Fibroblast of pulmonary artery (primary cell): ENCODE results near the gene KIF2A.

Experiments
- DNase-seq: peaks from one replicate; pipeline ENCODE4 v3.0.0-alpha.2; 2010; ENCODE audit warnings: low read depth
- H3K4me3 ChIP-seq: replicated peaks from 2 replicates; pipeline ENCODE4 v1.5.1; 2011; ENCODE audit warnings: low read depth, mild to moderate bottlenecking, control low read depth, low read length, moderate library complexity
- TF ChIP-seq, protein P1 (sequence below): IDR thresholded peaks from 2 replicates; pipeline ENCODE4 v1.5.1; 2011; ENCODE audit warnings: mild to moderate bottlenecking, control low read depth, low read length, inconsistent platforms; ENCODE audit errors: missing control alignments

Gene KIF2A

DNA sequence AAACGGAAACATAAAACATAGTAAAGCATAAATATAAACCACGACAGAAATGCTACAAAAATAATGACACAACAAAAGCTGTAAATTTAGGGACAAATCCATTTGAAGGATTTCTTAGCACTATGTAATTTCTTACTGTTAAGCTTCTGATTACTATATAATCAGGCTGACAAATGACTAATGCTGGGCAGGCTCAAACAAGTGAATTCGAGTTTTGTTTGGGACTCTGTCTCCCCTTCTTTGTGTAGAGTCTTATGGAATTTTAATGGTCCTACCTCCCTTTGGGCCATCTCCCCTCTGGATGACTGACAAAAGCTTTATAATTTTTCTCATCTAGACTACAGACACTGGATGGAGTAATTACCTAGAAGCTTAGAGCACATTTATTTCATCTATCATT lies 24.6 kb upstream of the KIF2A start:
- no peak overlapping the region for H3K4me3 ChIP-seq
- TF ChIP-seq, protein P1, sequence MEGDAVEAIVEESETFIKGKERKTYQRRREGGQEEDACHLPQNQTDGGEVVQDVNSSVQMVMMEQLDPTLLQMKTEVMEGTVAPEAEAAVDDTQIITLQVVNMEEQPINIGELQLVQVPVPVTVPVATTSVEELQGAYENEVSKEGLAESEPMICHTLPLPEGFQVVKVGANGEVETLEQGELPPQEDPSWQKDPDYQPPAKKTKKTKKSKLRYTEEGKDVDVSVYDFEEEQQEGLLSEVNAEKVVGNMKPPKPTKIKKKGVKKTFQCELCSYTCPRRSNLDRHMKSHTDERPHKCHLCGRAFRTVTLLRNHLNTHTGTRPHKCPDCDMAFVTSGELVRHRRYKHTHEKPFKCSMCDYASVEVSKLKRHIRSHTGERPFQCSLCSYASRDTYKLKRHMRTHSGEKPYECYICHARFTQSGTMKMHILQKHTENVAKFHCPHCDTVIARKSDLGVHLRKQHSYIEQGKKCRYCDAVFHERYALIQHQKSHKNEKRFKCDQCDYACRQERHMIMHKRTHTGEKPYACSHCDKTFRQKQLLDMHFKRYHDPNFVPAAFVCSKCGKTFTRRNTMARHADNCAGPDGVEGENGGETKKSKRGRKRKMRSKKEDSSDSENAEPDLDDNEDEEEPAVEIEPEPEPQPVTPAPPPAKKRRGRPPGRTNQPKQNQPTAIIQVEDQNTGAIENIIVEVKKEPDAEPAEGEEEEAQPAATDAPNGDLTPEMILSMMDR, result no peak
- DNase-seq, result no peak

DNA sequence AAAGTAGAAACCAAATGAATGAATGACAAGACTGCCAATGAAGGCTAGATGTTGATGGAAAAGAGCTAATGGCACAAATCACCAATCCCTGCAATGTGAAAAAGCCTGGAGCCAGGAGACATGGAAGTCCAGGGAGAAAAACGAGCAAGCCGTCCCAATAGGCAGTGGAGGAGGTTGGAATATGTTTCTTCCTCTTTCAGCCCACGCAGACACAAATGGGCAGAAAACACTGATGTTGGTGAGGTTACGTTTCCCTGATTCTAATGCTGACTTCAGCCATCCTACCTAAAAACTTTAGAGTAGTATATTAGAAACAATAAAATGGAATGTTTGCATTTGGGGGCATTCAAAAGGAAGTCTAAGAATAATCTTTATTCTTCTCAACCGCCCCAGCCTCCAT lies 23.9 kb upstream of the KIF2A start:
- DNase-seq, result no peak

DNA sequence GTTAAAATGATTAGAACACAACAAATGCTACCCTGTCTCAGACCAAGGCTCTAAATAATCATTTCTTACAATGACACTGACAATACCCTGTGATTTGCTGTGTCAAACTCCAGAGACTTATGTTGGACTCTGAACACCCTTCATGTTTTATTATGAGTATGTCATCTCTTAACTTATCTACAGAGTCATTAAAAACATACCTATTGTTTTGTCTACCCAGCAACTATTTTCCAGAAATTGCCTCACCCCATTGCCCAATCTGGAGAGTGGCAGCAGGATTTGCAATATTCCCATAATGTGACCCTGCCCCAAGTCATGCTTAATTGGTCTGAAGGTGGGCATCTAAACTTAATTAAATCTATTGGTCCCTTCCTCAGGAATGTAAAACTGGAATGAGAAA lies 23.0 kb upstream of the KIF2A start:
- no peak for DNase-seq
- H3K4me3 ChIP-seq, result no peak overlapping the region
- TF ChIP-seq, protein P1, result no peak

More for the DNA sequence above, 23.9 kb upstream of the KIF2A start:
- TF ChIP-seq, protein P1, result no peak
- H3K4me3 ChIP-seq, result no peak overlapping the region

DNA sequence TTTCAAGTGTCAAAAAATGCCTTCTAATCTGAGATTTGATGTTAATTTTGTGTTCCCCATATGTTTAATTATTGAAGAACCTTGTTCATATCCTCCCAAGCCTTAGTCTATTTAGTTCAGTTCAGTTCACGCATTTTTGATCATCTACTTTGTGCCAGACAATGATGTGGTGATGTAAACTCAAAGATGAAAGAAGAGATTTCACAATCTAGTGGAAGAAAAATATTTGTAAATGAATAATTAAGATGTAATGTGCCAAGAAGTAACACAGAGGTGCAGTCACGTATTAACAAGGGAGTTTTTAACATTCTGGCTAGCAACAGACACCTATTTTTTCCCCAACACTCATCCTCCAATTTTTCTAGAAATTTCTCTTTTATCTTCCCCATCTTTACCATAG lies 22.1 kb upstream of the KIF2A start:
- TF ChIP-seq, protein P1, result no peak
- DNase-seq, result no peak
- no peak overlapping the region for H3K4me3 ChIP-seq

DNA sequence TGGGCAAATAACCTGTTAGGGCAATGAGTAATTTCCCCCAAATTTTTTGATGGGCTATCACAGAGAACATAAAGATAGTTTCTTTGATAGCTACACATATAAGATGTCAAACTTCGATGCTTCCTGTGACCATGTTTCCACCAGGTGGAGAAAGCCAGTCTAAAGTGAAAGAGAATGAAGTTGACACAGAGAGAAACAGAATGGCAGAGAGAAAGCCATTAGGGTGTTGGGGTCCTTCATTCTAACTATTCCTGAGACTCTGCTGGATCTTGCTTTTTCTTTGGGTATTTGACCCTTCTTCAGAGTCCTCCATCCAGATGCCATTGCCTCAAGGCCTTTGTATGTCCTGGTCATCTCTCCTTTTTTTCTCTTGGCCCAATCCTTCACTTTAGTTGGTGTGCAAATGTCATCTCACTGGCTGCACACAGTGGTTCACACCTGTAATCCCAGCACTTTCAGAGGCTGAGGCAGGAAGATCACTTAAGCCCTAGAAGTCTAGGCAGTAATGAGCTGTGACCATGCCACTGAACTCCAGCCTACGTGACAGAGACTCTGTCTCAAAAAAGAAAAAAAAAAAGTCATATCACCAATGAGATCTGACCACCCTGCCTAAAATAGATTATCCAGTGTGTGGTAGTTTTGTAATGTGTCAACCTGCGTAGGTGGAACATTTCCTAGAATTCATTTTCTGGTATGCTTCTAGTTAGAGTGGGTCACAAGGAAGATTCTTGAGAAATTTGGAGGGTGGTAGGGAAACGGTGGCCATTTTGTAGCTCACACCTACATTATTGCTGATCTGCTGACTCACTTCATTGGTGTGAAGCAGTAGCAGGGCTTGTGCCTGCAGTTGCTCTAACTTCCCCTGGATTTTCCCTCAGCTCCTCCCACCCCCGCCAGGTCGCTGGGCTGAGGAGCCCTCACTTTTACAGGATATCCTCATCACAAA lies 20.8 kb upstream of the KIF2A start:
- no peak overlapping the region for H3K4me3 ChIP-seq
- DNase-seq, result no peak
- TF ChIP-seq, protein P1, result no peak

DNA sequence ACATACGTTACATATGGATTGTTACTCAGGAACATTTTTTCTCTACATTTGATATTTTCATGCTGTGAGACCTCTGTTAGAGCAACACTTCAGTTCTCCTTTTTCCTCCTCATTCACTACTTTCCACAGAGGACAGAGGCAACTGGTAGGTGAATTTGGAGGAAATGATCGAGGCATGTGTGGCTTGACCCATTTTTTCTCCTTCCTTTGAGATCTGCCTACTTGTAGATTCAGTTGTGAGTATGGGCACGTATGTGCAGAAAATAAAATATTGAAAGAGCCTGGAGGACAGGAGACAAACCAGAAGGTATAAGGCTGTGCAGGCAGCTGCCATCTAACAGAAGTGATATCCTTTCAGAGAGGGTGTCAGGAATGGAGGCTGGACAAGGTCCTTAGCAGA lies 19.2 kb upstream of the KIF2A start:
- no peak overlapping the region for H3K4me3 ChIP-seq
- no peak for DNase-seq
- TF ChIP-seq, protein P1, result no peak

DNA sequence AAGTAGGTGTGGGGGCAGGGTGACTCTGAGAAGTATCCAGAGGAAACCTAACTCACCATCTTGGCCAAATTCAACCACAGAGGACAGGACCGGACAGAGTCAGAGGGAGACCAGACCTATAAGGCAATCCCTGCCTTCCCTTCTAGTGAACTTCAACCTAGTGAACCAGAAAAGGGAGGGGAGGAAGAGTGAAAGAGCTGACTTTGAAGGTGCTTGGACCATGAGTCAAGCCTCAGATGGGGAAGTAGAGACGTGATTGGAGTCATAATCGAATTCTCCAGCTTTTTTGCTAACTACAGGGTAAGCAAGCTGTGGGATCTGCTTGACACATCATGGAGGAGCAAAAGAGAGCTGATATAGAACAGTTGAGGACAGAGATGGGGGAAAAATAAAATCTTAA lies 18.8 kb upstream of the KIF2A start:
- H3K4me3 ChIP-seq, result no peak overlapping the region
- DNase-seq, result no peak
- TF ChIP-seq, protein P1, result no peak
